Fibroblast of the aortic adventitia (primary cell): ENCODE measurements around the gene GAB2. TPM values are rescaled to one million over a fixed set of nuclear protein-coding genes. Genes with fewer than 3 reads are reported as not detected.
A peak's percentile ranks its signal among the peaks of the same experiment; 100 is the strongest.
"Not testable (repeated sequence)": the region's sequence is repeated elsewhere in the genome, so short reads cannot be mapped to it uniquely, and the experiment has no call there.

Experiments used
- DNase-seq: peaks from one replicate; pipeline ENCODE4 v3.0.0-alpha.2; 2010; ENCODE audit warnings: low read depth
- H3K4me3 ChIP-seq: 2 replicates; pipeline ENCODE4 v1.5.1; 2011; ENCODE audit warnings: low read depth, mild to moderate bottlenecking, control low read depth, low read length, moderate library complexity
- total RNA-seq: library from RNA; depleted of rRNA; stranded (reverse); fragments of >200 nt; gene quantifications from 2 replicates; pipeline ENCODE4 v1.2.3, GENCODE V29; 2012; ENCODE audit warnings: low replicate concordance
- TF ChIP-seq, protein P1 (sequence below): IDR thresholded peaks from 2 replicates; pipeline ENCODE4 v1.5.1; 2011; ENCODE audit warnings: mild to moderate bottlenecking, low read length, control low read depth, inconsistent platforms; ENCODE audit not compliant: insufficient read depth

Gene GAB2
- total RNA-seq, 1 donor: 16.4 TPM

DNA sequence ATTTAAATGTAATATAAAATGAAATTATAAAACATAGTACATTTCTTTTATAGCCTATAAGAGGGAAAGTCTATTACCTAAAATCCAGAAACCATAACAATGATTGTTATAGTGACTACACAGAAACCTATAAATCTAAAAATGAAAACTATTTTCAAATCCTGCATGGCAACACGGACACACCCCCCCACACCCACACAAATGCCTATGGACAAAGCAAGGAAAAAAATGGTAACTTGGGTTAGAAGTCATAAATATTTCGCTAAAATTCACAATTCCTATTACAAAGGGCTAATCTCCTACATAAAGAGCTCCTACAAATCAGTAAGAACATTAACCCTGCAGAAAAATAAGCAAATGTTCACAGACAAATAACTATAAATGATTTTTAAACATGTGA, 56.4 kb downstream of the GAB2 start:
- TF ChIP-seq, protein P1, sequence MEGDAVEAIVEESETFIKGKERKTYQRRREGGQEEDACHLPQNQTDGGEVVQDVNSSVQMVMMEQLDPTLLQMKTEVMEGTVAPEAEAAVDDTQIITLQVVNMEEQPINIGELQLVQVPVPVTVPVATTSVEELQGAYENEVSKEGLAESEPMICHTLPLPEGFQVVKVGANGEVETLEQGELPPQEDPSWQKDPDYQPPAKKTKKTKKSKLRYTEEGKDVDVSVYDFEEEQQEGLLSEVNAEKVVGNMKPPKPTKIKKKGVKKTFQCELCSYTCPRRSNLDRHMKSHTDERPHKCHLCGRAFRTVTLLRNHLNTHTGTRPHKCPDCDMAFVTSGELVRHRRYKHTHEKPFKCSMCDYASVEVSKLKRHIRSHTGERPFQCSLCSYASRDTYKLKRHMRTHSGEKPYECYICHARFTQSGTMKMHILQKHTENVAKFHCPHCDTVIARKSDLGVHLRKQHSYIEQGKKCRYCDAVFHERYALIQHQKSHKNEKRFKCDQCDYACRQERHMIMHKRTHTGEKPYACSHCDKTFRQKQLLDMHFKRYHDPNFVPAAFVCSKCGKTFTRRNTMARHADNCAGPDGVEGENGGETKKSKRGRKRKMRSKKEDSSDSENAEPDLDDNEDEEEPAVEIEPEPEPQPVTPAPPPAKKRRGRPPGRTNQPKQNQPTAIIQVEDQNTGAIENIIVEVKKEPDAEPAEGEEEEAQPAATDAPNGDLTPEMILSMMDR: no peak
- DNase-seq: no peak
- no peak overlapping the region for H3K4me3 ChIP-seq

DNA sequence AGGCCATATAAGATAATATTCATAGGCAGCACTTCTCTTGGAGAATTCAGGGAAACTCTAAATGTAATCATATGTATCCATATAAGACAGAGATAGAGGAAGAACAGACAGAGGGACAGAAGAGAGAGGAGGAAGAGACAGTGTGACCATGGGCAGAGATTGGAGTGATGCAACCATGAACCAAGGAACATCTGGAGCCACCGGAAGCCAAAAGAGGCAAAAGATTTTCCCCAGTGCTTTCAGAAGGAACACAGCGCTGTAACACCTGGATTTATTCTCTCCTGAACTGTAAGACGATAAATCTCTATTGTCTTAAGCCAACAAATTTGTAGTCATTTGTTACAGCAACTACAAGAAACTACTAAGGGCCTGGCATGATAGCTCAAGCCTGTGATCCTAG, 57.7 kb downstream of the GAB2 start:
- TF ChIP-seq, protein P1: no peak
- DNase-seq: no peak
- no peak overlapping the region for H3K4me3 ChIP-seq

DNA sequence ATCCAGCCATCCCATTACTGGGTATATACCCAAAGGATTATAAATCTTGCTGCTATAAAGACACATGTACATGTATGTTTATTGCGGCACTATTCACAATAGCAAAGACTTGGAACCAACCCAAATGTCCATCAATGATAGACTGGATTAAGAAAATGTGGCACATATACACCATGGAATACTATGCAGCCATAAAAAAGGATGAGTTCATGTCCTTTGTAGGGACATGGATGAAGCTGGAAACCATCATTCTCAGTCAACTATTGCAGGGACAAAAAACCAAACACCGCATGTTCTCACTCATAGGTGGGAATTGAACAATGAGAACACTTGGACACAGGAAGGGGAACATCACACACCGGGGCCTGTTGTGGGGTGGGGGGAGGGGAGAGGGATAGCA, 59.7 kb downstream of the GAB2 start:
- not testable (repeated sequence) for DNase-seq, H3K4me3 ChIP-seq

DNA sequence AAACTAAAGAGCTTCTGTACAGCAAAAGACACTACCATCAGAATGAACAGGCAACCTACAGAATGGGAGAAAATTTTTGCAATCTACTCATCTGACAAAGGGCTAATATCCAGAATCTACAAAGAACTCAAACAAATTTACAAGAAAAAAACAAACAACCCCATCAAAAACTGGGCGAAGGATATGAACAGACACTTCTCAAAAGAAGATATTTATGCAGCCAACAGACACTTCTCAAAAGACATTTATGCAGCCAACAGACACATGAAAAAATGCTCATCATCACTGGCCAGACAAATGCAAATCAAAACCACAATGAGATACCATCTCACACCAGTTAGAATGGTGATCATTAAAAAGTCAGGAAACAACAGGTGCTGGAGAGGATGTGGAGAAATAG, 60.2 kb downstream of the GAB2 start:
- not testable (repeated sequence) for H3K4me3 ChIP-seq, DNase-seq

DNA sequence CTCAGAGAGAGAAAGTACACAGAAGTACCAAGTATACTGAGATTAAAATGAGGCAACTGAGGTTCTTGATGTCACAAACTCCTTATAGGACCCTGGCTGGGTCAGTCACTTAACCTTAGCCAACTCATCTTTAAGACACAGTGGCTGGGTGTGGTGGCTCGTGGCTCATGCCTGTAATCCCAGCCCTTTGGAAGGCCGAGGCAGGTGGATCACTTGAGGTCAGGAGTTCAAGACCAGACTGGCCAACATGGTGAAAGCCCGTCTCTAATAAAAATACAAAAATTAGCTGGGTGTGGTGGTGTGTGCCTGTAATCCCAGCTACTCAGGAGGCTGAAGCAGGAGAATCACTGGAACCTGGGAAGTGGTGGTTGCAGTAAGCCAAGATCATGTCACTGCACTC, 61.9 kb downstream of the GAB2 start:
- DNase-seq, H3K4me3 ChIP-seq: not testable (repeated sequence)

DNA sequence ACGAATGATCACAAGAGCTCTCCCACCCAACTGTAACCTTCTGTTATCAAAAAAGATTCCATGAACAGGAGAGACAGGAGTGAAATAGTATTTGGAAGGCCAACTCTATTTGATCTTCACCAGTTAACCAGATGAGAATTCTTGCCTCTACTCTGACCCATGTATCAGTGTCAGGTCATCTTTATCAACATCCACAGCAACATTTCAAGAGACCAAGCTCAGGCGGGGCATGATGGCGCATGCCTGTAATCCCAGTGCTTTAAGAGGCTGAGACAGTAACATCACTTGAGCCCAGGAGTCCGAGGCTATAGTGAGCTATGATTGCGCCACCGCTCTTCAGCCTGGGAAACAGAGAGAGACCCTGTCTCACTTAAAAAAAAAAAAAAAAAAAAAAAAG, 62.3 kb downstream of the GAB2 start:
- TF ChIP-seq, protein P1: no peak
- no peak overlapping the region for H3K4me3 ChIP-seq
- no peak for DNase-seq

DNA sequence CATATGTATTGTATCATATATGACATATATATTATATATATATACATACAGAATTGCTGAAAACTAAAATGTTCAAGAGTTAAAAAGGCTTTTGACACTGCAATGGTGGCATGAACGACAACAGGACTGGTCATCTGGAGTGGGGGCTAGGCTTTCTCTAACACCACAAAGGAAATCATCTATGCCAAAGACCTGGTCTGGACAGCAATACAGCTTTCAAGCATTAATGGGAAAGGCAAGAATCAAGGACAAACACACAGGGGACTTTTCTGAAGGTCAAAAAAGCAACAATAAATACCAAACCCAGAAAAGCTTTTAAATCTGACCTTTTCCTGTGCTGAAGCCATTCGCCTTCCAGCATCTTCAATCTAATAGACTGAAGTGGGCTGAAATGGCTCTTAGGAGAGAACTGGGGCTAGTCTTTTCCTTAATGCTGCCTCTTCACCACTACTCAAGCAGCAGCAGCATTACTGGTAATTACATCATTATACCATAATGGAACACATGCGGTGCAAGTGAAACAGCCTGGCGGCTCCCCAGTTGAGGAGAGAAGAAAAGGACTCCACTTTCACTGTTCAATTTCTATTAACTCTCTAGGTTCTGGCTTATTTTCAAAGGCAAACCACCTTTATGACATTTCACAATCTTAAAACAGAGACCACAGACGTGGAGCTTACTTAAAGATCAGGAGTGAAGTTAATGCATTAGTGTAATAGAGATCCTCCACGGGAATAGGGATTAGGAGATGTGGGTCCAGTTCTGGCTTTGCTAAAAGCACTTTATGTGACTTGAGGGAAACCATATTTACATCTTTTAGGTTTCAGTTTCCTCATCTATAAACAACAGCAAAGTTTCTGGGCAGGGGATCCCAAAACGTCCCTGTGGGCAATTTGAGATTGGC, 63.0 kb downstream of the GAB2 start:
- TF ChIP-seq, protein P1: no peak
- peak overlapping the region; percentile 14 for H3K4me3 ChIP-seq
- DNase-seq: peak; percentile 79

DNA sequence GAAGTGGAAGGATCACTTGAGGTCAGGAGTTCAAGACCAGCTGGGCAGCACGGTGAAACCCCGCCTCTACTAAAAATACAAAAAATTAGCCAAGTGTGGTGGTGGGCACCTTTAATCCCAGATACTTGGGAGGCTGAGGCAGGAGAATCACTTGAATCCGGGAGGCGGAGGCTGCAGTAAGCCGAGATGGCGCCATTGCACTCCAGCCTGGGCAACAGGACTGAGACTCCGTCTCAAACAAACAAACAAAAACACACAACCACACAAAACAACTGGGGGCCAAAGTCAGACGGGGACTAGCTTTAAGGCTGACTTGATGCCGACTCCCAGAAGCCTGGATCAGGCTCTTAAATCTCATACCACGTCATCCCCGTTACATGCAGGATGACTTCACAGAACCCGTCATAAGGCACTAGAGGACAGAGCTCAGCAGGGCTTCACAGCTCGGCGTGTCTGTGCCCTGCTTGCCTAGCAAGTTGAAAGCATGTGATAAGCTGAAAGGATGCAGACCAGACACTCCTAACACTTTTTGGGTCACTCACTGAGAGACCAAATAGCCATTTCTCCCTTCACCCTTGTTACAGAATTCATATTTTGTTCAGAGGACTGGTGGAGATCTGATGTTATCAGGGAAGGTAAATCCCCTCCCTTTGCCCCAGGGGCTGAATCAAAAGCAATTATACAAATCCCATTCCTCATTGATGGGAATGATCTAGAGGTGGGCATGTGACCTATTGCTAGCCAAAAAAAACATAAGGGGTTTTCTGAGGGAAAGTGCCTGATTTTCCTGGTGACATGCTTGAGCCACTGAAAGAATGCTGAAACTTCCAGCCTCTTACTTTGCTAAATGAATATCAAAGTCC, 65.4 kb downstream of the GAB2 start:
- no peak for DNase-seq
- TF ChIP-seq, protein P1: no peak
- no peak overlapping the region for H3K4me3 ChIP-seq
